Neural cell (in vitro differentiated cells): Measurements from ENCODE around the gene ADAMTS18. TPM values are rescaled to one million over a fixed set of nuclear protein-coding genes. Genes with fewer than 3 reads are reported as not detected.
"Not testable (repeated sequence)": the region's sequence is repeated elsewhere in the genome, so short reads cannot be mapped to it uniquely, and the experiment has no call there.

ENCODE experiments used
- H2AFZ ChIP-seq: fragments of 200-600, 300-800 bp; sonication (generic), shearing (Covaris generic); 2 replicates; pipeline ENCODE4 v1.6.0; 2014; ENCODE audit warnings: low read depth, mild to moderate bottlenecking, antibody characterized with exemption, low read length, moderate library complexity
- H3F3A ChIP-seq: fragments of 200-600 bp; shearing (Covaris generic); 2 replicates; pipeline ENCODE4 v1.6.1; 2016; ENCODE audit warnings: mild to moderate bottlenecking, moderate library complexity, mixed read lengths, antibody characterized with exemption, low read length; ENCODE audit not compliant: insufficient read depth, poor library complexity, severe bottlenecking
- H3K27ac ChIP-seq: fragments of 200-600, 300-800 bp; sonication (generic), shearing (Covaris generic); 2 replicates; pipeline ENCODE4 v1.5.1; 2014; ENCODE audit warnings: mild to moderate bottlenecking, low read length, moderate library complexity
- H3K27me3 ChIP-seq: fragments of 300-800, 200-600 bp; sonication (generic), shearing (Covaris generic); 2 replicates; pipeline ENCODE4 v1.6.0; 2014; ENCODE audit warnings: mild to moderate bottlenecking, low read depth, low read length, moderate library complexity; ENCODE audit not compliant: insufficient read depth
- H3K36me3 ChIP-seq: fragments of 300-800, 200-600 bp; sonication (generic), shearing (Covaris generic); 2 replicates; pipeline ENCODE4 v1.5.1; 2014; ENCODE audit warnings: mild to moderate bottlenecking, antibody characterized with exemption, low read length, moderate library complexity; ENCODE audit not compliant: insufficient read depth
- H3K4me2 ChIP-seq: fragments of 300-800, 200-600 bp; sonication (generic), shearing (Covaris generic); 2 replicates; pipeline ENCODE4 v1.6.0; 2014; ENCODE audit warnings: mild to moderate bottlenecking, low read length
- H3K4me3 ChIP-seq: fragments of 300-800, 200-600 bp; sonication (generic), shearing (Covaris generic); 2 replicates; pipeline ENCODE4 v1.5.1; 2014; ENCODE audit warnings: mild to moderate bottlenecking, low read length, moderate library complexity
- H3K79me2 ChIP-seq: fragments of 200-600 bp; shearing (Covaris generic); replicated peaks from 2 replicates; pipeline ENCODE4 v1.6.0; 2014; ENCODE audit warnings: mild to moderate bottlenecking, low read length, moderate library complexity; ENCODE audit not compliant: insufficient read depth
- H3K9ac ChIP-seq: fragments of 300-800, 200-600 bp; sonication (generic), shearing (Covaris generic); 2 replicates; pipeline ENCODE4 v1.6.1; 2016; ENCODE audit warnings: mild to moderate bottlenecking, low read length, mixed read lengths
- H3K9me2 ChIP-seq: fragments of 200-600 bp; shearing (Covaris generic); 2 replicates; pipeline ENCODE4 v1.6.1; 2016; ENCODE audit warnings: mild to moderate bottlenecking, low read length, mixed read lengths; ENCODE audit not compliant: insufficient read depth
- H3K9me3 ChIP-seq: fragments of 200-600, 300-800 bp; sonication (generic), shearing (Covaris generic); 2 replicates; pipeline ENCODE4 v1.6.1; 2016; ENCODE audit warnings: mild to moderate bottlenecking, mixed run types, low read length, moderate library complexity, mixed read lengths
- H4K20me1 ChIP-seq: fragments of 200-600 bp; shearing (Covaris generic); 2 replicates; pipeline ENCODE4 v1.6.1; 2016; ENCODE audit warnings: mild to moderate bottlenecking, mixed run types; ENCODE audit not compliant: insufficient read depth
- EP300 ChIP-seq: fragments of 450-650 bp; conservative IDR thresholded peaks from 2 replicates; pipeline ENCODE4 v1.6.1; 2014; ENCODE audit warnings: antibody characterized with exemption, mild to moderate bottlenecking, moderate library complexity; ENCODE audit not compliant: poor library complexity, severe bottlenecking
- MXI1 ChIP-seq: fragments of 450-650 bp; conservative IDR thresholded peaks from 2 replicates; pipeline ENCODE4 v1.6.1; 2014; ENCODE audit warnings: antibody characterized with exemption, mild to moderate bottlenecking; ENCODE audit not compliant: poor library complexity, severe bottlenecking
- POLR2AphosphoS5 ChIP-seq: IDR thresholded peaks from 2 replicates; pipeline ENCODE4 v1.6.1; 2012
- SMC3 ChIP-seq: fragments of 450-650 bp; conservative IDR thresholded peaks from 2 replicates; pipeline ENCODE4 v1.6.1; 2014; ENCODE audit warnings: antibody characterized with exemption, mild to moderate bottlenecking, moderate library complexity; ENCODE audit not compliant: poor library complexity
- TAF1 ChIP-seq: IDR thresholded peaks from 2 replicates; pipeline ENCODE4 v1.6.1; 2012; ENCODE audit warnings: low read depth
- polyA plus RNA-seq: library from polyadenylated mRNA; depleted of rRNA; stranded (reverse); fragments of >200 nt; gene quantifications from 2 replicates; pipeline ENCODE4 v1.2.3, GENCODE V29; 2014
- TF ChIP-seq, protein P1 (sequence below): IDR thresholded peaks from 2 replicates; pipeline ENCODE4 v1.6.1; 2012; ENCODE audit warnings: borderline replicate concordance
- TF ChIP-seq, protein P2 (sequence below): fragments of 450-650 bp; IDR thresholded peaks from 2 replicates; pipeline ENCODE4 v1.5.1; 2014; ENCODE audit warnings: antibody characterized with exemption, mild to moderate bottlenecking, moderate library complexity; ENCODE audit not compliant: poor library complexity, severe bottlenecking

The ADAMTS18 gene
- polyA plus RNA-seq, 1 donor from 2014 or later, result 1.3 TPM

DNA sequence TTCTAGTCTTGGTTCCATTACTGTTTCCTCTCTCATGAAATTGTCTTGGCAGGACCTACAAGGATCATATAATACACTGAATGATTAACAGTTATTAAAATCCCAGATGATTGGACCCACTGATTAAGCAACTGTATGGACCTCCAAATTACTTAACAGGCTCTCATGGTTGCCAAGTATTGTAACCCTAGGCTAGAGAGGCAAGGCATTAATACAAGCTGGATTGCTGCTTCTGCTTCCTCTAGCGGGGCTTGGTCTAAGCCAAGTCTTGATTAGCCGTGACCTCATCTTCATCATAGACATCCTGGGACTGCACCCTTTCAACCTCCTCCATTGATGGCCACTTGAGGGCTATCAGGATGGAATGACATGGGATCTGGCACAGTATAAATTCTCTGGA, 188.7 kb downstream of the ADAMTS18 start:
- Histone ChIP-seq H3K27me3 (no peaks in the 10 kb centered on the region), H3K79me2 (no peaks in the 10 kb centered on the region), H4K20me1 (no peaks in the 10 kb centered on the region), H3K9me2 (no peaks in the 10 kb centered on the region), H3K4me3 (no peak overlapping the region), H3K27ac (no peak overlapping the region), H3K36me3 (no peaks in the 10 kb centered on the region), H3K9ac (no peak overlapping the region), H3K9me3 (no peaks in the 10 kb centered on the region), H3F3A (no peaks in the 10 kb centered on the region), H3K4me2 (no peak overlapping the region), H2AFZ (no peak overlapping the region)
- TF ChIP-seq SMC3 (no peak), TAF1 (no peak), EP300 (no peak), MXI1 (no peak)
- TF ChIP-seq, protein P1, sequence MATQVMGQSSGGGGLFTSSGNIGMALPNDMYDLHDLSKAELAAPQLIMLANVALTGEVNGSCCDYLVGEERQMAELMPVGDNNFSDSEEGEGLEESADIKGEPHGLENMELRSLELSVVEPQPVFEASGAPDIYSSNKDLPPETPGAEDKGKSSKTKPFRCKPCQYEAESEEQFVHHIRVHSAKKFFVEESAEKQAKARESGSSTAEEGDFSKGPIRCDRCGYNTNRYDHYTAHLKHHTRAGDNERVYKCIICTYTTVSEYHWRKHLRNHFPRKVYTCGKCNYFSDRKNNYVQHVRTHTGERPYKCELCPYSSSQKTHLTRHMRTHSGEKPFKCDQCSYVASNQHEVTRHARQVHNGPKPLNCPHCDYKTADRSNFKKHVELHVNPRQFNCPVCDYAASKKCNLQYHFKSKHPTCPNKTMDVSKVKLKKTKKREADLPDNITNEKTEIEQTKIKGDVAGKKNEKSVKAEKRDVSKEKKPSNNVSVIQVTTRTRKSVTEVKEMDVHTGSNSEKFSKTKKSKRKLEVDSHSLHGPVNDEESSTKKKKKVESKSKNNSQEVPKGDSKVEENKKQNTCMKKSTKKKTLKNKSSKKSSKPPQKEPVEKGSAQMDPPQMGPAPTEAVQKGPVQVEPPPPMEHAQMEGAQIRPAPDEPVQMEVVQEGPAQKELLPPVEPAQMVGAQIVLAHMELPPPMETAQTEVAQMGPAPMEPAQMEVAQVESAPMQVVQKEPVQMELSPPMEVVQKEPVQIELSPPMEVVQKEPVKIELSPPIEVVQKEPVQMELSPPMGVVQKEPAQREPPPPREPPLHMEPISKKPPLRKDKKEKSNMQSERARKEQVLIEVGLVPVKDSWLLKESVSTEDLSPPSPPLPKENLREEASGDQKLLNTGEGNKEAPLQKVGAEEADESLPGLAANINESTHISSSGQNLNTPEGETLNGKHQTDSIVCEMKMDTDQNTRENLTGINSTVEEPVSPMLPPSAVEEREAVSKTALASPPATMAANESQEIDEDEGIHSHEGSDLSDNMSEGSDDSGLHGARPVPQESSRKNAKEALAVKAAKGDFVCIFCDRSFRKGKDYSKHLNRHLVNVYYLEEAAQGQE, result no peak
- TF ChIP-seq, protein P2, sequence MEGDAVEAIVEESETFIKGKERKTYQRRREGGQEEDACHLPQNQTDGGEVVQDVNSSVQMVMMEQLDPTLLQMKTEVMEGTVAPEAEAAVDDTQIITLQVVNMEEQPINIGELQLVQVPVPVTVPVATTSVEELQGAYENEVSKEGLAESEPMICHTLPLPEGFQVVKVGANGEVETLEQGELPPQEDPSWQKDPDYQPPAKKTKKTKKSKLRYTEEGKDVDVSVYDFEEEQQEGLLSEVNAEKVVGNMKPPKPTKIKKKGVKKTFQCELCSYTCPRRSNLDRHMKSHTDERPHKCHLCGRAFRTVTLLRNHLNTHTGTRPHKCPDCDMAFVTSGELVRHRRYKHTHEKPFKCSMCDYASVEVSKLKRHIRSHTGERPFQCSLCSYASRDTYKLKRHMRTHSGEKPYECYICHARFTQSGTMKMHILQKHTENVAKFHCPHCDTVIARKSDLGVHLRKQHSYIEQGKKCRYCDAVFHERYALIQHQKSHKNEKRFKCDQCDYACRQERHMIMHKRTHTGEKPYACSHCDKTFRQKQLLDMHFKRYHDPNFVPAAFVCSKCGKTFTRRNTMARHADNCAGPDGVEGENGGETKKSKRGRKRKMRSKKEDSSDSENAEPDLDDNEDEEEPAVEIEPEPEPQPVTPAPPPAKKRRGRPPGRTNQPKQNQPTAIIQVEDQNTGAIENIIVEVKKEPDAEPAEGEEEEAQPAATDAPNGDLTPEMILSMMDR, result no peak

DNA sequence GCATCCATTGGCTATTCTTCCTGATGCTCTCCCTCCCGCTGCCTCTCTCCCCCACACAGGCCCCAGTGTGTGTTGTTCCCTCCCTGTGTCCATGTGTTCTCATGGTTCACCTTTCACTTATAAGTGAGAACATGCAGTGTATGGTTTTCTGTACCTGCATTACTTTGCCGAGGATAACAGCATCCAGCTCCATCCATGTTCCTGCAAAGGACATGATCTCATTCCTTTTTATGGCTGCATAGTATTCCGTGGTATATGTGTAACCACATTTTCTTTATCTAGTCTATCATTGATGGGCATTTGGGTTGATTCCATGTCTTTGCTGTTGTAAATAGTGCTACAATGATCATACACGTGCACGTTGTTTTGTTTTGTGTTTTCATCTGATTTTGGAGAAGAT, 192.4 kb downstream of the ADAMTS18 start:
- H3K36me3 ChIP-seq, result not testable (repeated sequence)

DNA sequence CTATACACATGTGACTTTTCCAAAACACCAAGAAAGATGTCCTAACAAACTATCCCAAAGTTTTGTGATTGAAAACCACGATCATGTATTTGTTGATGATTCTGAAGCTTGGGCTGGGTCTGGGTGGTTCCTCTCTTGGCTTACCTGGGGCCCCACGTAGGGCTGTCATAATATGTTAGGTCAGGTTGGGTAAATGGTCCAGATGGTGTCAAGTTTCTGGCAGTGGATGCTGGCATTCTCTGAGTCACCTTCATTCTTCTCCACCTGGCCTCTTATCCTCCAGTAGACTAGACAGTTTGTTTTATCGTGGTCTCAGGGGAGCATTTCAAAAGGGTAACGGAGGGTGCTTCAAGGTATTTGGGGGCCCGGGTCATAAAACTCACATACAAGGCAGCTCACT, 196.2 kb downstream of the ADAMTS18 start:
- no peak overlapping the region for H3K27ac ChIP-seq
- H3K36me3 ChIP-seq, result no peaks in the 10 kb centered on the region
- no peaks in the 10 kb centered on the region for H4K20me1 ChIP-seq
- no peaks in the 10 kb centered on the region for H3K9me3 ChIP-seq
- no peak for TF ChIP-seq POLR2AphosphoS5
- H3K27me3 ChIP-seq, result no peaks in the 10 kb centered on the region
- no peak overlapping the region for H2AFZ ChIP-seq
- H3F3A ChIP-seq, result no peaks in the 10 kb centered on the region
- H3K9ac ChIP-seq, result no peak overlapping the region
- H3K4me2 ChIP-seq, result no peak overlapping the region
- no peak overlapping the region for H3K4me3 ChIP-seq
- no peaks in the 10 kb centered on the region for H3K79me2 ChIP-seq
- no peaks in the 10 kb centered on the region for H3K9me2 ChIP-seq

More for the DNA sequence above, 192.4 kb downstream of the ADAMTS18 start:
- H3K27me3 ChIP-seq, H3K9me2 ChIP-seq, H2AFZ ChIP-seq, H3K79me2 ChIP-seq, H3K4me2 ChIP-seq, H4K20me1 ChIP-seq, H3K4me3 ChIP-seq, H3K27ac ChIP-seq, H3K9me3 ChIP-seq, H3K9ac ChIP-seq, H3F3A ChIP-seq: not testable (repeated sequence)
